ENCODE data around the gene MUC21.

MUC21 gene

DNA sequence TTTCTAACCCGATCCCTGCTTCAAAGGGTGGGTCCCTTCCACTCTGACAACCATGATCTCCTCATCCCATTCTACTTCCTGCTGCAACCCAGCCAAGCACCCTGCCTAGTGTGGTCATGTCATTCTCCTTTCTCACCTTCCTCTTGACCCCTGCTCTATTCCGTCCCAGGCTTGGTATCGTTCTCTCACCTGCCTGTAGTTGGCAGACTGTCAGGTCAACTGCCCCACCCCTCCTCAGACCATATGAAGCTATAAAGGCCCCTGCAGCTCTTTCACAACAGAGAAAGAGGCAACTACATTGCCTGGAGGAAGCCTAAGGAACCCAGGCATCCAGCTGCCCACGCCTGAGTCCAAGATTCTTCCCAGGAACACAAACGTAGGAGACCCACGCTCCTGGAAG, at the start of gene MUC21:
MUC21 (plus strand) TSS at position 280 of the 400 bp plus-strand sequence. CDS start 241 bp downstream, outside the sequence.
- no peak for DNase-seq (ENCODE audit: low read depth in 2 of 2)

DNA sequence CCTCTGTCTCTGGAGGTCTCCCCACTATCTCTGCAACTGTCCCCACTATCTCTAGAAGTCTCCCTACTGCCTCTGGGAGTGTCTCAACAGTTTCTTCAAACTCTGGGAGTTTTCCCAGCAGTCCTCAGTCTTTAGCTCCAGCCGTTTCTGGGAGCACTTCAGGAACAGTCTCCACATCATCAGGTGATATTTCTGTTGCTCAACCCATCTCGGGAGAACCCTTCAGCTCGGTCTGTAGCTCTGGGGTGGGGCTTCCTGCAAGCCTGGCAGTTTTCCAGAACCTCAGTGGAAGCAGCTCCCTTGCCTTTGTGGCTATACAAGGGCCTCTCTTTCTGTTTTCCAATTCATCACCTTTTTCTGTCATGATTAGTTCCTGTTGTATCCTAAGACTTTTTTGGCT, 48.5 kb upstream of the MUC21 start:
- DNase-seq (ENCODE audit: low read depth in 2 of 2), result no peak

DNA sequence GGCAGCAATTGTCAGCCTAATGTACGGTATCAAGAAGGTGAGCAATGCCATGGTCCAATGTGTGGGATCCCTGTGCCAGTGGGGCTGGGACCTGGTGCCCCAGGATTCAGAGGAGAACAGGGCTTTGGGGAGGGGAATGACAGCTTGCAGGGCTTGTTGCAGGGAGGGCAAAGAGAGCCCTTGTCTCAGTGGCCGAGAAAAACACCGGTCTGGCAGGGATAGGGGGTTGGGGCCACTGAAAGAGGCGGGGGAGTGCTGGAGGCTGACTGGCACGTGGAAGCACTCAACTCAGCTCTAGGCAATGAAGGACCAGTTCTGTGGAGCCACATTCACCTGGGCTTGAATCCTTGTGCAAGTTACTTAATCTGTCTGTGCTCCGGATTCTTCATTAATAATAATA, 46.3 kb upstream of the MUC21 start:
- DNase-seq (ENCODE audit: low read depth in 2 of 2), result no peak

- DNase-seq (ENCODE audit: low read depth in 2 of 2), result no peak
Measured at GRCh38 chr6:30938730-30939129, 44.8 kb upstream of the MUC21 start.

- DNase-seq (ENCODE audit: low read depth in 2 of 2), result no peak
Measured at GRCh38 chr6:30939473-30939872, 44.0 kb upstream of the MUC21 start.

- DNase-seq (ENCODE audit: low read depth in 2 of 2), result no peak
Measured at GRCh38 chr6:30940361-30940986, 43.0 kb upstream of the MUC21 start, which contains the start of gene MUCL3. TSS of gene MUCL3 (plus strand) at chr6:30940973. CDS start at chr6:30941000, 27 bp downstream.

- no peak for DNase-seq (ENCODE audit: low read depth in 2 of 2)
Measured at GRCh38 chr6:30942338-30943060, 41.0 kb upstream of the MUC21 start.

- DNase-seq (ENCODE audit: low read depth in 2 of 2), result no peak
Measured at GRCh38 chr6:30944051-30944450, 39.5 kb upstream of the MUC21 start.

DNA sequence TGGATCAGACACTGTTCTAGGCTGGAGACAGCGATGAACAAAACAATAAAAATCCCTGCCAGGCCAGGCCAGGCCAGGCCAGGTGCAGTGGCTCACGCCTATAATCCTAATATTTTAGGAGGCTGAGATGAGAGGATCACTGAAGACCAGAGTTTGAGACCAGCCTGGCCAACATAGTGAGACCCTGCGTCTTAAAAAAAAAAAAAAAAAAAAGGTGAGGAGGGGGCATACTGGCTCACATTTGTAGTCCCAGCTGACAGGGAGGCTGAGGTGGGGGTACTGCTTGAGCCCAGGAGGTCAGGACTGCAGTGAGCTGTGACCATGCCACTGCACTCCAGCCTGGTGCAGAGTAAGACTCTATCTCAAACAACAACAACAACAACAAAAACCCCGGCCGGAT, 38.2 kb upstream of the MUC21 start:
- DNase-seq (ENCODE audit: low read depth in 2 of 2), result no peak

GRCh38 chr6:30947231-30947630, 36.3 kb upstream of the MUC21 start:
- no peak for DNase-seq (ENCODE audit: low read depth in 2 of 2)

- DNase-seq (ENCODE audit: low read depth in 2 of 2), result no peak
Measured at GRCh38 chr6:30948811-30949210, 34.7 kb upstream of the MUC21 start.

DNA sequence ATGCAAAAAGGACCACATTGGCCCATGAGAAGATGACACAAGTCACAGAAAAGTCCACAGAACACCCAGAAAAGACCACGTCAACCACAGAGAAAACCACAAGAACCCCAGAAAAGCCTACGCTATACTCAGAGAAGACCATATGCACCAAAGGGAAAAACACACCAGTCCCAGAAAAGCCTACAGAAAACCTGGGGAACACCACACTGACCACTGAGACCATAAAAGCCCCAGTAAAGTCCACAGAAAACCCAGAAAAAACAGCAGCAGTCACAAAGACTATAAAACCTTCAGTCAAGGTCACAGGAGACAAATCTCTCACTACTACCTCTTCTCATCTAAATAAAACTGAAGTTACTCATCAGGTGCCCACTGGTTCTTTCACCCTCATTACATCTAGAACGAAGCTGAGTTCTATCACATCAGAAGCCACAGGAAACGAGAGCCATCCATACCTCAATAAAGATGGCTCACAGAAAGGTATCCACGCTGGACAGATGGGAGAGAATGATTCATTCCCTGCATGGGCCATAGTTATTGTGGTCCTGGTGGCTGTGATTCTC, 31.5 kb upstream of the MUC21 start:
- DNase-seq (ENCODE audit: low read depth in 2 of 2), result no peak

- no peak for DNase-seq (ENCODE audit: low read depth in 2 of 2)
Measured at GRCh38 chr6:30954631-30955366, 28.7 kb upstream of the MUC21 start.

DNA sequence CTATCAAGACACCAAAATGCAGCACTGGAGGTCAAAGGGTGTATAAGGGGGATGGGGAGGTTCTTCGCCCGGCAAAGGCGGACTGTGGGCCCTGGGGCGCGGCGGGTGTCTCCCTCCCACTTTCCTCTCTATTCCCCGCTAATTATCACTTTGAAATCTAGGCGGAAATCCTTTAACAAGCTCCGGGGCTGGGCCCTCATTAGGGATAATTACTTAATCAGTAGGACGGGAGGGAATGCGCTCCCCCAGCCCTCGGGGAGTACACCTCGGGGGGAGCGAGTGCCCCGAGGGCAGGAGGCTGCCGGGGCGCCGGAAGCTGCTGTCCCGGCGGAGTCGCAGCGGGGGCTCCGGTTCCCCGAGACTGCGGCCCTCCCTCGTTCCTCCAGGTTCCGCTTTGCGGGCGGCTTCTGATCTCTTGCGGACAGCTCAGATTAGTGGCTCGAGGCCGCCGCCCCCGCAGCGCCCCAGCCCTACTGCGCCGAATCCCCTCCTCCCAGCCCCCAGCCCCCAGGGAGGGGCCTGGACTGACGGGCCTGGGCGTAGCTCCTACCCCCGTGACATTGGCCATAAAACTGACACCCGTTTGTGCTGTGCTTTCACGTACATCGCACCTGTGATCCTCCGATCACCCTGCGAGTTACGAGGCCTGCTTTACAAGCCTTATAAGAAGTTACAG, 28.0 kb upstream of the MUC21 start:
- DNase-seq (ENCODE audit: low read depth in 2 of 2), result peak; percentile 64 to 75

DNA sequence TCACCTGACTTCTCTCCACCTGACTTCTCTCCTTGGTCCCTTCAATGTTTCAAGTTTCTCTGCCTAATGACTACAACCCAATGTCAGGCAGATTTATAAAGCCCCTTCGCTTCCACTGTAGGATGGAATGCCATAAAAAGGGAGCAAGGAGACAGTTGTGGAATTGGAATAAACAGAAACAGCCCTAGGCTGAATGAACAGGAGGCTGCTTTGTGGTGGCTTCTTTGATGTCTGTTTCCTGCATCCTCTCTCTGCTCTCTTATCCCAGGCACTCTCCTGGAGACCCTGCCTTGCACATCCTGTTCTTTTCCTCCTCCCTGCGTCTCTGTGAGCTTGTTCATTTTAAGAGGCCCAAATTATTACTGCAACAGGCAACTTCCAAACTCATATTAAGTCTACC, 25.8 kb upstream of the MUC21 start:
- DNase-seq (ENCODE audit: low read depth in 2 of 2), result no peak

GRCh38 chr6:30960907-30961673, 22.4 kb upstream of the MUC21 start:
- DNase-seq (ENCODE audit: low read depth in 2 of 2), result no peak

DNA sequence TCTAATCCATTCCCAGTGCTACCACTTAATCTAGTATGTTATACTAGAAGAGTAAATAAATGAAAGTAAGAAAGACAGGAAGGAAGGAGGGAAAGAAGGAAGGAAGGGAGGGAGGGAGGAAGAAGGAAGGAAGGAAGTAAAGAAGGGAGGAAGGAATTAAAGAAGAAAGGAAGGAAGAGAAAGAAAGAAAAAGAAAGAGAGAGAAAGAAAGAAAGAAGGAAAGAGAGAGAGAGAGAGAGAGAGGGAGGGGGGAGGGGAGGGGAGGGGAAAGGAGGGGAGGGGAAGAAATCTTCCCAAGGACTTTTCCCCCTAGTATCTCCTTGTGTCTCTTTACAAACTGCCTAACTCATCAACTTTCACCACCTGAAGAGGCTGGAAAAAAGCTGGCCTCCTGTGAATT, 20.8 kb upstream of the MUC21 start:
- no peak for DNase-seq (ENCODE audit: low read depth in 2 of 2)

GRCh38 chr6:30963641-30964040, 19.9 kb upstream of the MUC21 start:
- DNase-seq (ENCODE audit: low read depth in 2 of 2), result no peak

DNA sequence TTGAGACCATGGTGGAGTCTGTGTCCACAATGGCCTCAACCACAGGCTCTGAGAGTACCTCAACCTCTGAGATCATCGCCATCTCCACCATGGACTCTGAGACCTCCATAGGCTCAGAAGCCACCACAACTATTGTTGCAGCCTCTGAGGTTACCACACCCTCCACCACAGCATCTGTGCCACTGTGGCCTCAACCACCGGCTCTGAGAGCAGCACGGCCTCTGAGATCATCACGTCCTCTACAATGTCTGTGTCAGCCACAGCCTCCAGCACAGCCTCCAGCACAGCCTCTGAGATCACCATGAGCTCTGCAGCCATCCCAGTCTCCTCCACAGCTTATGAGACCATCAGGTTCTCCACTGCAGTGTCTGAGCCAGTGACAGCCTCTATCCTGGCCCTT, 19.4 kb upstream of the MUC21 start:
- no peak for DNase-seq (ENCODE audit: low read depth in 2 of 2)

GRCh38 chr6:30965140-30965601, 18.3 kb upstream of the MUC21 start:
- DNase-seq (ENCODE audit: low read depth in 2 of 2), result no peak

DNA sequence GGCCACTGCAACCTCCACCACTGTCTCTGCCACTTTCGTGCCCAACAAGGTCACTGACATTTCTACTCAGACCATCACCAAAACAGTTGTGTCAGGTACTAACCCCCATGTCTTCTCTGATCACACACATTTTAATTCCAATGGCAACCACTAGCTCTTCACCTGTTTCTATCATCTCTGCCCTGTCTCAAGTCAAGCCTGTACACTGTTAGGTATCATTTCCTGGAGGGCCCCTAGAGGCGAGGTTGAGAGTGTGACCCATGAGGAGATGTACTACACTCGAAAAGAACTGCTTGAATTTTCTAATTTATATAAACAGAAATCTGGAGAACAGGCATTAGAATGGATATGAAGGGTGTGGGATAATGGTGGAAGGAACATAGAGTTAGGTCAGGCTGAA, 17.4 kb upstream of the MUC21 start:
- no peak for DNase-seq (ENCODE audit: low read depth in 2 of 2)

Measured in stimulated activated CD8-positive, alpha-beta memory T cell treated with anti-CD3 and anti-CD28 coated beads, Interleukin-2, amount 100 ng/mL, for 48 hours (primary cell).